Measurements from ENCODE around the gene SGK1. TPM values are rescaled to one million over a fixed set of nuclear protein-coding genes. Genes with fewer than 3 reads are reported as not detected.
"Not testable (repeated sequence)": the region's sequence is repeated elsewhere in the genome, so short reads cannot be mapped to it uniquely, and the experiment has no call there.

Gene SGK1
- total RNA-seq, 2 donors from 2014 or later: 151 to 155 TPM

DNA sequence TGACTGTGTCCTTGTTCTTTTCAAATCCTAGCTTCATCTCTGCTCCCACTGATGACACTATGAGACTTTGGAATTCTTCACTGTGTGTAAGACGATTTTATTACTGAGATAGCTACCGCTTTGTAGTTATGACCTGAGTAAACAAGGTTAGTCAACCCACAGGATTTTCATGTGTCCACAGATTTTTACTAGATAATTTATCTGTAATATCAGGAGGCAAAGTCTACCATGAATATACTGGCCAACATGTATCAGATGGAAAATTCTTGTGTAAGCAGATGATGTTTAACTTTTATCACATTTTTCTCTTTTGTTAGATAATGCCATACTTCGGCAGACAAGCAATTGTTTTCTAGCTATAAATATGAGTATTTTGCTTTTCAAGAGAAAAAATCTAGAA, 119.8 kb downstream of the SGK1 start:
- no peaks in the 10 kb centered on the region for H3K36me3 ChIP-seq
- H3K4me1 ChIP-seq: peaks cover 0 to 11% of the 10 kb centered on the region in 2 donors
- DNase-seq (ENCODE audit: low spot score): no peak
- no peak for TF ChIP-seq CTCF (IDR thresholded peaks at IDR 0.05)
- H3K9me3 ChIP-seq: peaks cover 0 to under 1% of the 10 kb centered on the region in 2 donors
- no peak overlapping the region for H3K4me3 ChIP-seq
- no peaks in the 10 kb centered on the region for H3K27me3 ChIP-seq
- no peak overlapping the region for H3K27ac ChIP-seq

DNA sequence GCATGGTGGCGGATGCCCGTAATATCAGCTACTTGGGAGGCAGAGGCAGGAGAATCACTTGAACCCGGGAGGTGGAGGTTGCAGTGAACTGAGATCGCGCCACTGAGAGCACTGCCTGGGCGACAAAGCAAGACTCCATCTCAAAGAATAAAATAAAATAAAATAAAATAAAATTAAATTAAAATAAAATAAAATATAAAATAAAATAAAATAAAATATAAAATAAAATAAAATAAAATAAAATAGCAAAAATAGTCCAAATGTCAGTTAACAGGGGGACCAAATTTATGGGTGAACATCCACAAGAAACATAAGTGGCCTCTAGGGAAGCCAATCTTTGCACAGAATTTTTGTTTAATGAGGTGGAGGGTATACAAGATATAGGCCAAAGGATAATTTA, 120.2 kb downstream of the SGK1 start:
- peaks cover 0 to 11% of the 10 kb centered on the region in 2 donors for H3K4me1 ChIP-seq
- H3K27me3 ChIP-seq; DNase-seq (ENCODE audit: low spot score); H3K27ac ChIP-seq; H3K9me3 ChIP-seq; H3K36me3 ChIP-seq; H3K4me3 ChIP-seq: not testable (repeated sequence)

GRCh38 chr6:134196568-134197193, 121.2 kb downstream of the SGK1 start:
- H3K36me3 ChIP-seq: no peaks in the 10 kb centered on the region
- H3K9me3 ChIP-seq: no peaks in the 10 kb centered on the region
- H3K27ac ChIP-seq: no peak overlapping the region
- no peaks in the 10 kb centered on the region for H3K27me3 ChIP-seq
- H3K4me3 ChIP-seq: no peak overlapping the region
- DNase-seq (ENCODE audit: low spot score): no peak
- peaks cover 0 to 11% of the 10 kb centered on the region in 2 donors for H3K4me1 ChIP-seq
- no peak for TF ChIP-seq CTCF (IDR thresholded peaks at IDR 0.05)

DNA sequence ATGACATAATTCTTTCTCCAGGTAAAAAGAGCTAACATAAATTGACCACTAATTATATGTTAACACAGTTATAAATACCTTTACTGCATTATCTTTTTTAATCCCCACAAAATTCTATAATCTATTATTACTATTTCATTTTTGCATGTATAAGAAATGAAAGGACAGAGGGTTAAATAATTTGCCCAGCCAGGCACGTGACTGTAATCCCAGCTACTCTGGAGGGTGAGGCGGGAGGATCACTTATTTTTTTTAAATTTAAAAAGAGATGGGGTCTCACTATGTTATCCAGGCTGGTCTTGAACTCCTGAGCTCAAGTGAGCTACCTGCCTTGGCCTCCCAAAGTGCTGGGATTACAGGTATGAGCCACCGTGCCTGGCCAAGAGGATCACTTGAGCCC, 121.9 kb downstream of the SGK1 start:
- no peaks in the 10 kb centered on the region for H3K36me3 ChIP-seq
- peaks cover 0 to 11% of the 10 kb centered on the region in 2 donors for H3K4me1 ChIP-seq
- no peak for DNase-seq (ENCODE audit: low spot score)
- H3K27ac ChIP-seq: no peak overlapping the region
- TF ChIP-seq CTCF (IDR thresholded peaks at IDR 0.05): no peak
- H3K9me3 ChIP-seq: no peaks in the 10 kb centered on the region
- H3K27me3 ChIP-seq: no peaks in the 10 kb centered on the region
- H3K4me3 ChIP-seq: no peak overlapping the region

DNA sequence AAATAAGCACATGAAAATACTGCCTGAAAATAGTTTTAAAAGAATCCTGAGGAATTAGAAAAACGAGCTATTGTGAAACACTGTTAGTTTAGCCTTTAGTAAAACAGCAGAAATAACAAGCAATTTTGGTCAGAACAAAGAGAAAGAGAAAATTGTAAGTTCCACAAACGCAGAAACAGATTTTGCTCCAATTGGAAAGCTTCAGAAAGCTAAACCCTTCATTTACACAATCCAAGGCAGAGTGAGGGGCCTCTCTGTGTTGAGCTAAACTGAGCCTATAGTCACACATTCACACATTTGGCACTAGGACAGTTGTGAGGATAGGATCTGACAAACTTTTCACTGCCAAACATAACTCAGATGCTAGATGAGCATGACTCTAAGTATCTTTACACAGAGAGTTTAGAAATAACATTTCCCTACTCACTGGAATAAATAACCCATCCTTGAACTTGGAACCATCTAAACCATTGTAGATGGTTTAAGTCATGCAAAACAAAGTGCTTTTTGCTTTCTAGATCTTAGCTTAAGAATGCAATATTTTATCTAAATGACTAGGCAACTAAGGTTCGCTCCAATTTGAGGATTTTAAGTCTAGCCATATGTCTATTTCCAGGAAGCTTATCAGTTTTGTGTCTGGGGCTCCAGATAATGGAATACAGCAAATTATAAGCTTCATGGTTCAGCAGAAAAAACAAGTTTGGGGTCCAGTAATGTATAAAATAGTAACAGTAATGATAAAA, 122.6 kb downstream of the SGK1 start:
- TF ChIP-seq CTCF (IDR thresholded peaks at IDR 0.05): no peak
- Histone ChIP-seq H3K27ac (no peak overlapping the region), H3K4me3 (no peak overlapping the region), H3K36me3 (no peaks in the 10 kb centered on the region), H3K27me3 (no peaks in the 10 kb centered on the region), H3K9me3 (no peaks in the 10 kb centered on the region), H3K4me1 (peaks cover 0 to 11% of the 10 kb centered on the region in 2 donors)
- no peak for DNase-seq (ENCODE audit: low spot score)

GRCh38 chr6:134193536-134194498, 124.1 kb downstream of the SGK1 start:
- Histone ChIP-seq H3K4me1 (peaks cover 0 to 11% of the 10 kb centered on the region in 2 donors), H3K36me3 (no peaks in the 10 kb centered on the region), H3K9me3 (no peaks in the 10 kb centered on the region), H3K27me3 (no peaks in the 10 kb centered on the region), H3K4me3 (no peak overlapping the region), H3K27ac (no peak overlapping the region)
- no peak for DNase-seq (ENCODE audit: low spot score)
- TF ChIP-seq CTCF (IDR thresholded peaks at IDR 0.05): no peak

- DNase-seq (ENCODE audit: low spot score): not testable (repeated sequence)
These were observed 125.3 kb downstream of the SGK1 start for GRCh38 chr6:134192609-134193008.

More at GRCh38 chr6:134192609-134193008, 125.3 kb downstream of the SGK1 start:
- H3K4me1 ChIP-seq: peaks cover 0 to 11% of the 10 kb centered on the region in 2 donors
- H3K27me3 ChIP-seq, H3K36me3 ChIP-seq, H3K27ac ChIP-seq, H3K4me3 ChIP-seq, H3K9me3 ChIP-seq: not testable (repeated sequence)

Measured in right atrium auricular region (tissue), 2 donors.